Measurements from ENCODE around the gene CAMK2N2.

The CAMK2N2 gene

DNA sequence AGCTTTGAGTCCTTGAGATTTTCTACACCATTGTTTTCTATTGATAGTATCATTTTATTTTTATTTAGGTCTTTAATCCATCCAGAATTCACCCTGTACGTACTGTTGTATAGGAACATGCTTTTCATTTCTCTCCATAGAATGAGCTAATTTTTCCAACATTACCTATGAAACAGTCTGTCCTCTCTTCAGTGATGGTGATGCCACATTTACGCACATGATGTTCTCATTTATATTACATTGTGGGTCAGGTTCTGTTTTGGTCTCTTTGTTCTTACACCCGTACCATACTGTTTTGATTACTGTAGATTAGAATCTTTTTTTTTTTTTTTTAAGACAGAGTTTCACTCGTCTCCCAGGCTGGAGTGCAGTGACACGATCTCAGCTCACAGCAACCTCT is 49.6 kb downstream of the CAMK2N2 start:
- DNase-seq, result no peak

DNA sequence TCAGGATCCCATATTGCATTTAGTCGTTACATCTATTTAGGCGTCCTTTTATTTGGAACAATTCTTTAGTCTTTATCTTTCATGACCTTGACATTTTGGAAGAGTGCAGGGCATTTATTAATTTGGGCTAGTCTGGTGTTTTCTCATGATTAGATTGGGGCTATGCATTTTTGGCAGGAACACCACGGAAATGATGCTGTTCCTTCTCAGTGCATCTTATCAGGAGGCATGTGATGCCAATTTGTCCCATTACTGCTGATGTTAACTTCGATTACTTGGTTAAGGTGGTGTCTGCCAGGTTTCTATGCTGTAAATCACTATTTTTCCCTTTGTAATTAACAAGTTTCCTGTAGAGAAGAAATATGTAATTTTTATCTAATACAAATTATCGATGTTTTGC is 50.1 kb downstream of the CAMK2N2 start:
- DNase-seq, result no peak

All from hippocampal formation (tissue), 2 donors.